CD4-positive, alpha-beta T cell treated with Interleukin-6 for 4 hours (primary cell): Measurements from ENCODE around the gene NFE2L1.
"Not testable (repeated sequence)": the region's sequence is repeated elsewhere in the genome, so short reads cannot be mapped to it uniquely, and the experiment has no call there.

Source experiments
- DNase-seq: peaks from one replicate; pipeline ENCODE4 v3.0.0-alpha.2; 2020; ENCODE audit warnings: mixed read lengths

NFE2L1 gene

DNA sequence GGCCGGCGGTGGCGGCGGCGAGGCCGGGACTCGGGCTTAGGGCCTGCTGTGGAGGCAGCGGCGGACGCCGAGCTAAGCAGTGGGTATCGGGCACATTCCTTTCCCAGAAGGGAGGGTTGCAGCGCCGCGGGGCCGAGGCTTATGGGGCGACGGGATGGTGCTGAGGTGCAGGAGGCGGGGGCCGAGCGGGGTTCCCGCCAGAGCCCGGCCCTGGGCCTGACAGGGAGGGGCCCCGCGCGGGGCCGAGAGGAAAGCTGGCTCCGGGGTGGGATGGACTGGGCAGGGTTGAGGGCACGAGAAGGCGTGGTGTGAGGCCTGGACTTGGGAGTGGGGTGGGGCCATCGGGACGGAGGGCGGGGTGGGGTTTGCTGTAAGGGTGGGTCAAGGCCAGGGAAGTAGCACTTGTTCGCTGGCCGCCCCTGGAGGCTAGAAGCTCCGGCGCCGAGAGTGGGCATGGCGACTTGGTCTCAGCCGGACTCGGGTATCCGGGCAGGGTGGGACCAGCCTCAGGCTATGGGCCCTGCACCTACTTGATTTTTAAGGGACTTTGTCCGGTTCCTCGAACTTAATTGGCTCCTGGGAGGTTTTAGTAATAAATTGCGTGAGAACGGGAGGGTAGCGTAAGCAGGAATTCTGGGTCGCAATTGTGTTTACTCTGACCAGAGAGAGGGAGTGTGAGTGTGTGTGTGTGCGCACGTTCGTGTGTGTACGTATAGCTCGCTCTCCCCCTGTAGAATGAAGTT lies 396 bp downstream of the NFE2L1 start:
- DNase-seq = peak; percentile 22

DNA sequence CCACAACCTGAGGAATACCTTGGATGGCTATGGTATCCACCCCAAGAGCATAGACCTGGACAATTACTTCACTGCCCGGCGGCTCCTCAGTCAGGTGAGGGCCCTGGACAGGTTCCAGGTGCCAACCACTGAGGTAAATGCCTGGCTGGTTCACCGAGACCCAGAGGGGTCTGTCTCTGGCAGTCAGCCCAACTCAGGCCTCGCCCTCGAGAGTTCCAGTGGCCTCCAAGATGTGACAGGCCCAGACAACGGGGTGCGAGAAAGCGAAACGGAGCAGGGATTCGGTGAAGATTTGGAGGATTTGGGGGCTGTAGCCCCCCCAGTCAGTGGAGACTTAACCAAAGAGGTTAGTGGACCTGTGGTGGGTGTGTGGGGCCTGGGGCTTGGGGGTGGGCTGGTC lies 3.1 kb downstream of the NFE2L1 start:
- DNase-seq = no peak

DNA sequence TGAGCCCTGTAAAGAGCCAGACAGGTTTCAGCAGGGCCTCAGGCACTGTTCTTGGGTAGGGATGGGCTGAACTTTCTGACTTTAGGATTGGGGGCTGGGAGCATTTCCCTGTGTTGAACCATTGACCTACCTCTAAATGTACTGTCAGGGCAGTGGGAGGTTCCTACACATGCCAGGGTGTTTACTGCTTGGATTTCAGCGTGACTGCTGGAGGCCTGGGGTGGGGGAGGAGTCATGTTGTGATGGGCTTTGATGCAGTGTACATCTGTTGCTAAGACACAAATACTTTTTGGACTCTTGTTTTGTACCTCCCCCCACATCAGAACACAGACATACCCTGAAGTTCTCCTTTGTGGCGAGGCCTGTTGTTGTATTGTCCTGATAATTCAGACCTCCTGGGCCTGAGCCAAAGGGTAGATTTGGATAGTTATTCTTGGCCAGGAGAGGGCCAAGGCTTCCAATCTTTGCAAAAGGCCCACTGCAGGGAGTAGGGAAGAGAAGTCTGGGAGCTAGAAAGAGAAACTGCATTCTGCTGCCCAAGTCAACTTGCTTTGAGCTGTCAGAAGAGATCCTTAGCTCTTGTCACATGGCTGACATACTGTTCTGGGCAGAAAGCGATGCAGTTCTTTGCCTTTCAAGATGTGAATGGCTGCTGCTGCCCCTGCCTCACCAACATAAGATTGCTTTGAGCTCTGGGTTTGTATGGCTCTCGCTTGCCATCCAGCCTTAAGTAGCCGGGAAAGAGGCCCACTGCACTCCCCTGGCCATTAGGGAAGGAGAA lies 3.7 kb downstream of the NFE2L1 start:
- no peak for DNase-seq

- no peak for DNase-seq
Measured at GRCh38 chr17:48052956-48053757, 5.0 kb downstream of the NFE2L1 start.

- DNase-seq = no peak
Measured at GRCh38 chr17:48053758-48054237, 5.6 kb downstream of the NFE2L1 start.

GRCh38 chr17:48054238-48055185 lies 6.4 kb downstream of the NFE2L1 start:
- no peak for DNase-seq

DNA sequence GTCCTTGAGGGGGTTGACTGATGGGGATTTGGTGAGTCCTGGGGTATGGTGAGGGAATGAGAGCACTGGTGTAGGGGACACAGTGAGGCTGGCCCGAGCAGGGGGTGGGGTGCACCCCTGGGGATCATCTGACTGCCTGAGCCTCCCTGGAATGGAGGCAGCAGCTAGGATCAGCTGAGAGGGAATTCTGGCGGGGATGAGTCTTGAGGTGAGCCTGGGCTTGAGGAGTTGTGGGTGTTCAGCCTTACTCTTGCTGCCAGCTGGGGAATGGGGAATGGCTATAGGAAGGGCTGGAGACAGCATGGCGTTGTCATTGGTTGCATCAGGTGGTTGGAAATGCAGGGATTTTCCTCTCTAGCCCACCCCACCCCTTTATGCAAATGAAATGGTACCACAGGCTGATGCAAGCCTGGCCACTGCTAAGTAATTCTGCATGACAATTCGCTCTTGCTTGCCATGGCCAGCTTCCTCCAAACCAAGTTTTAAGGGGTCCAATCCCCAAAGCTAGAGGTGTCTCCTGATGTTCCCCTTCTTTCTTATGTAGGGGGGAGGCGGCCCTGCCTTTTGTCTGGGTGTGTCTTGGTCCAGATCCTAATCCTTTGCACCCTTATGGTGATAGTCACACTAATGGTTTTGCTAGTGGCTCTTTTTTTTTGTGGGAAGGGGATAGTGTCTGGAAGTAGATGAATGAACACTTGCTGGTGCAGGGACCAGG lies 7.5 kb downstream of the NFE2L1 start:
- no peak for DNase-seq

- DNase-seq = no peak
Measured at GRCh38 chr17:48056246-48056745, 8.1 kb downstream of the NFE2L1 start.

DNA sequence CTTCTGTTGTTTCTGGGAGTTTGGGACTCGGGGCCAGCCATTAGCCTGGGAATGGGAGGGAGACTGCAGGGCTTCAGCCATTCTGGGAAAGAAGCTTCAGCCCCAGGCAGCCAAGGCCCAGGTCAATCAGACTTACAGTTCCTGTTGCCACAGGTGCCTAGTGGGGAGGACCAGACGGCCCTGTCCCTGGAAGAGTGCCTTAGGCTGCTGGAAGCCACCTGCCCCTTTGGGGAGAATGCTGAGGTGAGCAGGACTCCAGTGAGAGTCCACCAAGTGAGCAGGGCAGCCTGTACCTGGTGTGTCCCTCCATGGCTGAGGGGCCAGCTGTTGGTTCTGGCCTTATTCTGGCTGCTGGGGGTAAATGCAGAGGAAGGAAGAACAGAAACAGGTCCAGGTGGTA lies 8.7 kb downstream of the NFE2L1 start:
- DNase-seq = no peak

DNA sequence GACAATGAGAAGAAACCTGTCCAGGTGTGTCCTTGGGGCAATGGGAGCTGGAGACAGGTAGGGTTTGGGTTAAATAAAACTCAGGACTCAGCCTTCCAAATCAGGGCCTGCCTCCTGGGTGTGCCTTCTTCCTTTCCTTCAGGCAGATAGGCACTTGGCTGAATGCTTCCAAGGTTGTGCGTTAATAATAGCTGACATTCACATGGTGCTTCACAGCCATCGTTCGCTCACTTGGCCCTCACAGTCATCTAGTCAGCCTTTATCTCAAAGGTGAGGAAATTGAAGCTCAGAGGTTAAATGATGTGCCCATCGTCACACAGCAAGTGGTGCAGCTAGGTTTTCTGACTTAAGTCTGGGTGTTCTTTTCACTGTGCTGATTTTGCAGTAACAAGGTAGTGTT lies 9.5 kb downstream of the NFE2L1 start:
- no peak for DNase-seq

DNA sequence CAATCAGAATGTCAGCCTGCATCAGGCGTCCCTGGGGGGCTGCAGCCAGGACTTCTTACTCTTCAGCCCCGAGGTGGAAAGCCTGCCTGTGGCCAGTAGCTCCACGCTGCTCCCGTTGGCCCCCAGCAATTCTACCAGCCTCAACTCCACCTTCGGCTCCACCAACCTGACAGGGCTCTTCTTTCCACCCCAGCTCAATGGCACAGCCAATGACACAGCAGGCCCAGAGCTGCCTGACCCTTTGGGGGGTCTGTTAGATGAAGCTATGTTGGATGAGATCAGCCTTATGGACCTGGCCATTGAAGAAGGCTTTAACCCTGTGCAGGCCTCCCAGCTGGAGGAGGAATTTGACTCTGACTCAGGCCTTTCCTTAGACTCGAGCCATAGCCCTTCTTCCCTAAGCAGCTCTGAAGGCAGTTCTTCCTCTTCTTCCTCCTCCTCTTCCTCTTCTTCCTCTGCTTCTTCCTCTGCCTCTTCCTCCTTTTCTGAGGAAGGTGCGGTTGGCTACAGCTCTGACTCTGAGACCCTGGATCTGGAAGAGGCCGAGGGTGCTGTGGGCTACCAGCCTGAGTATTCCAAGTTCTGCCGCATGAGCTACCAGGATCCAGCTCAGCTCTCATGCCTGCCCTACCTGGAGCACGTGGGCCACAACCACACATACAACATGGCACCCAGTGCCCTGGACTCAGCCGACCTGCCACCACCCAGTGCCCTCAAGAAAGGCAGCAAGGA lies 10.4 kb downstream of the NFE2L1 start:
- DNase-seq = no peak

DNA sequence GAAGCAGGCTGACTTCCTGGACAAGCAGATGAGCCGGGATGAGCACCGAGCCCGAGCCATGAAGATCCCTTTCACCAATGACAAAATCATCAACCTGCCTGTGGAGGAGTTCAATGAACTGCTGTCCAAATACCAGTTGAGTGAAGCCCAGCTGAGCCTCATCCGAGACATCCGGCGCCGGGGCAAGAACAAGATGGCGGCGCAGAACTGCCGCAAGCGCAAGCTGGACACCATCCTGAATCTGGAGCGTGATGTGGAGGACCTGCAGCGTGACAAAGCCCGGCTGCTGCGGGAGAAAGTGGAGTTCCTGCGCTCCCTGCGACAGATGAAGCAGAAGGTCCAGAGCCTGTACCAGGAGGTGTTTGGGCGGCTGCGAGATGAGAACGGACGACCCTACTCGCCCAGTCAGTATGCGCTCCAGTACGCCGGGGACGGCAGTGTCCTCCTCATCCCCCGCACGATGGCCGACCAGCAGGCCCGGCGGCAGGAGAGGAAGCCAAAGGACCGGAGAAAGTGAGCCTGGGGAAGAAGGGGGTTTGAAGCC lies 11.0 kb downstream of the NFE2L1 start:
- no peak for DNase-seq

DNA sequence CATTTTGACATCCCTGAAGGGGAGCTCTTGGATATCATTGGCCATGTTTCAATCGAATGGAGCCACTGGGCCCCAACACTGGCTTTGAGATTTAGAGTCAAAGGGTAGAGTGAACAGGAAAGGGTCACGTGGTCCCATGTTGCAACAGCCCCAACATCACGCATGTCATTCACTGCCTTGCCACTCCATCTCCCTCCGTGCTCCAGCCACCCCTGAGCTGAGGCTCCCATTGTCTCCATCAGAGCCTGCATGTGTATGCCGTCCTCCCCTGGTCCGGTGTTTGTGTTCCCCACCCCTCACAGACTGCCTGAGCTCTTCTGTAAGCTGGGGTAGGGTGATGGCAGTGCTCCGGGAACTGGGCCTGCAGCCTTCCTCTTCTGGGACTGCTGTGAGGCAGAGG lies 12.1 kb downstream of the NFE2L1 start:
- no peak for DNase-seq

DNA sequence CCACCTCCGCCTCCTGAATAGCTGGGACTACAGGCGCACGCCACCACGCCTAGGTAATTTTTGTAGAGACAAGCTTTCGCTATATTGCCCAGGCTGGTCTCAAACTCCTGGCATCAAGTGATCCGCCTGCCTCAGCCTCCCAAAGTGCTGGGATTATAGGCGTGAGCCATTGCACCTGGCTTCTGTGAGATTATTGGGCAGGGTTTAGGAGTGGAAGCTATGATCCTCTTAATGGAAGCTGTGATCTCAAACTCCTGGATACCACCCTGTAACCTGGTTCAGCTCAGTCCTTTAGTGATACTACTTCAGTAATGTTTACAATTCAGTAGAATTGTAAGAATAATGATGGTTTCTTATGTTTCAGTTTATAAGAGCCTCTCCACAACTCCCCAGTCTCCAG lies 14.1 kb downstream of the NFE2L1 start:
- DNase-seq = no peak

DNA sequence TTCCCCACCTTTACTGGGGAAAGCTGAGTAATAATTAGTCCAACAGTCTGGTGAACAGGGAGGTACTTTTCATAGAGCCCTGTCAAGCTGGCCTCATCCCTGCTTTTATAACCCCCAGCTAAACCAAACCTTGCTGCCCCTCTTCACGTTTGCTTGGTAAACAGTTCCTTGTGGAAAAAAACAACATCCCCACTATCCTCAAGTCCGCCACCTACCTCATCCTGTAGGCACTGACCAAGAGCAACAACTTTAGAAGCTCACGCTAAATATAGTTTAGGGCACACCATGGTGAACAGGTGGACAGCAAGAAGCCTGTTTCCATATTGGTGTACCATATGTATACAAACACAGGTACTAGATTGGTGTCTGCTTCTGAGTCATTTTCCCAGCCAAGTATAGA lies 16.5 kb downstream of the NFE2L1 start:
- DNase-seq = no peak

DNA sequence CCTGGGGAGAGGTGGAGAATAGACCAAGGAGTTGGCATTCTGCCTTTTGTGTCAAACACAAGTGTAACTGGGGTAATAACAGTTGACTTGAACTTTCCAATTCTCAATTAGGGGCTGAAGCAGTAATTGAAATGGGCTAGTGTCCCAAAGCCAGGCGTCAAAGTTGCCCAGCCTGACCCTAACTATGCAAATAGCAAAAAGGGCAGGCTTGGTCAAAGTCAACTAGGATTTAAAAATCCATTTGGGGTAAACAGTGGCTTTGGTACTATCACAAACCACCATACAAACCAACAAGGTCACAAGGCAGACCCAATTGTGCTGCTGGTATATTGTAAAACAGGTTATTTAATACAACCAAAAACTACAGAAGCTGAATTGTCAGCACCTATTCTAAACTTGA lies 18.0 kb downstream of the NFE2L1 start:
- no peak for DNase-seq

- no peak for DNase-seq
Measured at GRCh38 chr17:48066656-48067055, 18.5 kb downstream of the NFE2L1 start.

DNA sequence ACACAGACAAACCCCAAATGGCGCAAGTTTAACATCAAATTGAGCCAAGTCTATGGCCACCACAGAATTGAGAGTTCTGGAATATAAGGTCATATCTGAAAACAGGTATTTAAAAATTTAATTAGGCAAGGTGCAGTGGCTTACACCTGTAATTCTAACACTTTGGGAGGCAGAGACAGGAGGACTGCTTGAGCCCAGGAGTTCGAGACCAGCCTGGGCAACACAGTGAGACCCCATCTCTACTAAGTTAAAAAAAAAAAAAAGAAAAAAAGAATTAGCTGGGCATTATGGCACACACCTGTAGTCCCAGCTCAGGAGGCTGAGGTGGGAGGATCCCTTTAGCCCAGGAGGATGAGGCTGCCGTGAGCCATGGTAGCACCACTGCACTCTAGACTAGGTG lies 19.1 kb downstream of the NFE2L1 start:
- DNase-seq = no peak

DNA sequence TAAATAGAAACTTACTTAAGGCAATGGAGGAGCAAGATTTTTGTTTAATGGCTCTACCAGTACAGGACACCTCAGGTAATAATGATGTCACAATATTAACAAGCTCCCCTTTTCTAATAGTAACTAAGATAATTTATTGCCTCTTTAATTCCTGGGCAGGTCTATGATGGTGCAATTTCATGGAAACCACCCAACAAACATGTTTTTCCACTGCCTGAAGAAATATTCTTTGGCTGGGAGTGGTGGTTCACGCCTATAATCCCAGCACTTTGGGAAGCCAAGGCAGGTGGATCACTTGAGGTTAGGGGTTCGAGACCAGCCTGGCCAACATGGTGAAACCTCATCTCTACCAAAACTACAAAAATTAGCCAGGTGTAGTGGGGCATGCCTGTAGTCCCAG lies 19.6 kb downstream of the NFE2L1 start:
- not testable (repeated sequence) for DNase-seq

- DNase-seq = no peak
Measured at GRCh38 chr17:48068491-48068961, 20.4 kb downstream of the NFE2L1 start.
